IMR-90 (cell line): ENCODE measurements around the gene CASTOR1. TPM values are rescaled to one million over a fixed set of nuclear protein-coding genes. Genes with fewer than 3 reads are reported as not detected.

Experiments
- ATAC-seq: fragments of 200-7000 bp; cut with Tn5 transposase; 2 replicates; pipeline ENCODE4 v1.9.1; 2020; ENCODE audit warnings: low read depth, mild to moderate bottlenecking, moderate library complexity
- BruUV-seq: library from RNA; stranded (reverse); fragments of 400-500 nt; replicated peaks from 2 replicates; lab custom pipeline; 2021; lab: Mats Ljungman, UMichigan
- CTCF ChIA-PET: fragments of 300-600 bp; formaldehyde crosslinking; extraction: SDS; loops from one replicate; lab custom pipeline; 2021; ENCODE audit warnings: antibody characterized with exemption; lab: Yijun Ruan, JAX
- POLR2A ChIA-PET: fragments of 300-600 bp; sonication (Branson Sonifier 250); formaldehyde crosslinking; loops from one replicate; lab custom pipeline; 2022; ENCODE audit warnings: antibody characterized with exemption; ENCODE audit not compliant: unreplicated experiment; lab: Charles Lee
- DNase-seq: peaks from one replicate; pipeline ENCODE4 v3.0.0; 2013
- H2AFZ ChIP-seq: replicated peaks from 2 replicates; pipeline ENCODE3; 2013; ENCODE audit warnings: low read length, mild to moderate bottlenecking; ENCODE audit not compliant: poor library complexity
- H2AK5ac ChIP-seq: 2 replicates; pipeline ENCODE4 v1.6.1; 2013; ENCODE audit warnings: low read depth, low read length, inconsistent platforms
- H2AK9ac ChIP-seq: replicated peaks from 2 replicates; pipeline ENCODE3; 2013; ENCODE audit warnings: mild to moderate bottlenecking, low read depth, low read length, moderate library complexity; ENCODE audit not compliant: poor library complexity
- H2BK120ac ChIP-seq: 2 replicates; pipeline ENCODE4 v1.6.1; 2013; ENCODE audit warnings: low read depth, low read length, inconsistent platforms
- H2BK15ac ChIP-seq: 3 replicates; pipeline ENCODE4 v1.6.1; 2013; ENCODE audit warnings: low read depth, low read length, inconsistent platforms
- H2BK20ac ChIP-seq: 2 replicates; pipeline ENCODE4 v1.6.1; 2013; ENCODE audit warnings: low read depth, mild to moderate bottlenecking, inconsistent platforms, low read length, moderate library complexity
- H2BK5ac ChIP-seq: 2 replicates; pipeline ENCODE4 v1.6.1; 2013; ENCODE audit warnings: mild to moderate bottlenecking, low read depth, low read length, inconsistent platforms; ENCODE audit not compliant: poor library complexity, severe bottlenecking
- H3K14ac ChIP-seq: replicated peaks from 2 replicates; pipeline ENCODE4 v1.6.1; 2013; ENCODE audit warnings: low read depth, low read length, inconsistent platforms
- H3K18ac ChIP-seq: 2 replicates; pipeline ENCODE4 v1.6.1; 2013; ENCODE audit warnings: low read depth, low read length, control low read depth
- H3K23ac ChIP-seq: 2 replicates; pipeline ENCODE4 v1.6.1; 2013; ENCODE audit warnings: low read depth, low read length, inconsistent platforms
- H3K27ac ChIP-seq: 2 replicates; pipeline ENCODE4 v1.5.1; 2013; ENCODE audit warnings: mild to moderate bottlenecking, control low read depth, low read length; ENCODE audit not compliant: insufficient read depth
- H3K27me3 ChIP-seq: 2 replicates; pipeline ENCODE4 v1.6.1; 2013; ENCODE audit warnings: low read length; ENCODE audit not compliant: control insufficient read depth, insufficient read depth
- H3K36me3 ChIP-seq: 2 replicates; pipeline ENCODE4 v1.6.1; 2013; ENCODE audit warnings: low read length, mixed read lengths; ENCODE audit not compliant: control insufficient read depth, insufficient read depth
- H3K4ac ChIP-seq: 2 replicates; pipeline ENCODE4 v1.6.1; 2013; ENCODE audit warnings: low read depth, low read length, inconsistent platforms
- H3K4me1 ChIP-seq: 2 replicates; pipeline ENCODE4 v1.6.1; 2013; ENCODE audit warnings: low read length, mixed read lengths; ENCODE audit not compliant: control insufficient read depth, insufficient read depth
- H3K4me2 ChIP-seq: 2 replicates; pipeline ENCODE4 v1.6.1; 2013; ENCODE audit warnings: low read depth, mild to moderate bottlenecking, control low read depth, low read length, moderate library complexity
- H3K4me3 ChIP-seq: 2 replicates; pipeline ENCODE4 v1.5.1; 2013; ENCODE audit warnings: low read depth, mild to moderate bottlenecking, control low read depth, low read length, moderate library complexity; ENCODE audit not compliant: insufficient read depth
- H3K56ac ChIP-seq: 2 replicates; pipeline ENCODE4 v1.6.1; 2013; ENCODE audit warnings: low read length, inconsistent platforms; ENCODE audit not compliant: insufficient read depth; ENCODE audit errors: extremely low read depth
- H3K79me1 ChIP-seq, 2 experiments: 2 replicates each; pipeline ENCODE4 v1.6.1; 2013; ENCODE audit warnings: low read length in 2 of 2, inconsistent platforms in 1 of 2, low read depth in 1 of 2
- H3K9ac ChIP-seq: 2 replicates; pipeline ENCODE4 v1.6.1; 2013; ENCODE audit warnings: low read depth, low read length, control low read depth
- H3K9me1 ChIP-seq: 2 replicates; pipeline ENCODE4 v1.6.1; 2013; ENCODE audit warnings: low read length, inconsistent platforms; ENCODE audit not compliant: insufficient read depth
- H3K9me3 ChIP-seq: 2 replicates; pipeline ENCODE4 v1.6.1; 2013; ENCODE audit warnings: low read length; ENCODE audit not compliant: control insufficient read depth, insufficient read depth
- H4K20me1 ChIP-seq: 2 replicates; pipeline ENCODE4 v1.6.1; 2013; ENCODE audit warnings: low read length, inconsistent platforms; ENCODE audit not compliant: insufficient read depth
- H4K5ac ChIP-seq: 2 replicates; pipeline ENCODE4 v1.6.1; 2013; ENCODE audit warnings: mild to moderate bottlenecking, low read depth, low read length, control low read depth
- H4K8ac ChIP-seq, 2 experiments: 2 replicates each; pipeline ENCODE4 v1.6.1; 2013; ENCODE audit warnings: low read depth in 2 of 2, low read length in 2 of 2, control low read depth in 1 of 2, inconsistent platforms in 1 of 2
- H4K91ac ChIP-seq: 2 replicates; pipeline ENCODE4 v1.6.1; 2013; ENCODE audit warnings: low read depth, low read length, inconsistent platforms; ENCODE audit not compliant: insufficient read depth
- NFE2L2 ChIP-seq: fragments of 150-350 bp; IDR thresholded peaks from 2 replicates; pipeline ENCODE4 v1.6.1; 2016; ENCODE audit warnings: low read depth, mild to moderate bottlenecking, low read length
- RCOR1 ChIP-seq: IDR thresholded peaks from 2 replicates; pipeline ENCODE4 v1.6.1; 2012; ENCODE audit warnings: mild to moderate bottlenecking, low read length, improper control_type of control experiment; ENCODE audit not compliant: insufficient replicate concordance
- WGBS, 2 experiments: methylation state at CpG; one replicate each; pipeline versions ENCODE4 v1.1.5 to v1.1.7; 2013; ENCODE audit warnings: missing lambda C conversion rate in 2 of 2; ENCODE audit not compliant: insufficient read length in 1 of 2; ENCODE audit errors: extremely low coverage in 2 of 2; 5-methylcytosine and 5-hydroxymethylcytosine counted together
- dilution Hi-C: fragments of 300-500 bp; cut with HindIII; formaldehyde crosslinking; loops from one replicate; pipeline ENCODE4 v1.14.3; 2018; ENCODE audit warnings: low sequenced_read_pairs; ENCODE audit not compliant: unreplicated experiment
- in situ Hi-C: fragments of 300-500 bp; cut with MboI; formaldehyde crosslinking; loops from 3 replicates; pipeline ENCODE4 v1.14.3; 2019; ENCODE audit warnings: low sequenced_read_pairs, inconsistent platforms, mixed read lengths
- intact Hi-C: fragments of 100-400 bp; cut with micrococcal nuclease; formaldehyde crosslinking; loops from 2 replicates; pipeline ENCODE4 v1.10.0; 2022
- polyA plus RNA-seq, 3 experiments: library from polyadenylated mRNA; depleted of rRNA; stranded (reverse); fragments of >200 nt; gene quantifications; 2 replicates each; pipeline ENCODE4 v1.2.3, GENCODE V29; 2012; ENCODE audit warnings: low replicate concordance in 1 of 3
- total RNA-seq: library from RNA; depleted of rRNA; stranded (reverse); fragments of >200 nt; gene quantifications from 2 replicates; pipeline ENCODE4 v1.2.3, GENCODE V29; 2012

The CASTOR1 gene
- total and polyA plus RNA-seq, 2 of the 4 experiments (the other 2 are of a cell fraction), result 10.6 to 23.5 TPM

DNA sequence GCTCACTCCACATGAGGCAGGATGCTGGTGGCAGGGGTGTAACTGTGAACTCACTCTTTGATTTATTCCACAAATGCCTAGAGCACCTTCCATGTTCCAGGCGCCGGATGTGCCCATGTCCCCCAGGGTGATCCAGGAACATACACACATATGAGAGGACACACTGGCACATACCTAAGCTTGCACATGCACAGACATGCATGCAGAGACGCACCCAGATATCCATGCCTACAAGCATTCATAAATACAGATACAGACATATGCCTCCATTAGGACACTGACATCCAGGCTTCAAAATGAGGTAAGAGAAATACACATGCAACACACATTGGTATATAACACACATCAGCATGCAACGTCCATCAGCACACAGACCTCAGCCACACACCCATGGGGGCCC, 27.2 kb downstream of the CASTOR1 start:
- Histone ChIP-seq H4K8ac (no peak overlapping the region), H3K27ac (no peak overlapping the region), H3K18ac (no peak overlapping the region), H3K9me3 (no peaks in the 10 kb centered on the region), H3K27me3 (no peaks in the 10 kb centered on the region; the same call in 1 of the 2 replicates), H4K5ac (no peak overlapping the region; the same call in 1 of the 2 replicates), H2AFZ (no peak overlapping the region), H3K9me1 (no peaks in the 10 kb centered on the region; the same call in 1 of the 2 replicates), H3K4ac (no peak overlapping the region), H3K56ac (no peak overlapping the region), H4K20me1 (no peaks in the 10 kb centered on the region), H2BK120ac (no peak overlapping the region), H3K36me3 (no peaks in the 10 kb centered on the region), H3K4me2 (no peak overlapping the region), H2AK5ac (peak overlapping the region; percentile 66), H2BK5ac (no peak overlapping the region), H2BK20ac (no peak overlapping the region), H3K4me3 (no peak overlapping the region), H2BK15ac (no peak overlapping the region), H3K23ac (no peak overlapping the region), H3K4me1 (peaks cover 6% of the 10 kb centered on the region; the same call in 1 of the 2 replicates), H3K79me1 (no peaks in the 10 kb centered on the region), H3K9ac (no peak overlapping the region), H4K91ac (no peak overlapping the region), H2AK9ac (no peak overlapping the region), H3K14ac (no peak overlapping the region)
- in situ Hi-C loops, result loop anchor here (5.0 kb wide), 1 partner anchor 155 kb away; no protein-coding TSS in a partner anchor
- dilution Hi-C loops, result no loop called here
- no peak for DNase-seq
- ChIA-PET CTCF (no interaction called here), POLR2A (no interaction called here)
- no peak for TF ChIP-seq RCOR1
- no peak for TF ChIP-seq NFE2L2
- WGBS, 2 experiments, result 93% methylated on average over 3 of the region's 4 CpGs; no CpG with 5 or more reads in 1 of the 2 experiments
- no TSS peak for BruUV-seq
- intact Hi-C loops, result loop anchor here (2.0 kb wide), 2 partner anchors 125 to 223 kb away; partner anchors contain the start of gene RNF215
- ATAC-seq, result no peak
